HG02852 (cell line): ENCODE measurements around the gene NKD1.

Source experiments
- ATAC-seq: cut with Tn5 transposase; IDR thresholded peaks from one replicate; pipeline ENCODE4 v1.9.1; 2021; ENCODE audit warnings: mild to moderate bottlenecking, moderate library complexity; ENCODE audit not compliant: unreplicated experiment

NKD1 gene

GRCh38 chr16:50597563-50598255 lies 49.5 kb downstream of the NKD1 start:
- no peak for ATAC-seq

- no peak for ATAC-seq
Observed at GRCh38 chr16:50598256-50598894, 50.2 kb downstream of the NKD1 start.

- no peak for ATAC-seq
Observed at GRCh38 chr16:50598936-50599361, 50.8 kb downstream of the NKD1 start.

GRCh38 chr16:50599494-50599893 lies 51.3 kb downstream of the NKD1 start:
- ATAC-seq = no peak

- no peak for ATAC-seq
Observed at GRCh38 chr16:50600582-50601283, 52.5 kb downstream of the NKD1 start.

- ATAC-seq = no peak
Observed at GRCh38 chr16:50601341-50601740, 53.1 kb downstream of the NKD1 start.

GRCh38 chr16:50602126-50602525 lies 53.9 kb downstream of the NKD1 start:
- no peak for ATAC-seq

GRCh38 chr16:50602531-50603205 lies 54.5 kb downstream of the NKD1 start:
- no peak for ATAC-seq

GRCh38 chr16:50603206-50604064 lies 55.2 kb downstream of the NKD1 start:
- no peak for ATAC-seq

- ATAC-seq = no peak
Observed at GRCh38 chr16:50604065-50604418, 55.8 kb downstream of the NKD1 start.

GRCh38 chr16:50604610-50605009 lies 56.4 kb downstream of the NKD1 start:
- ATAC-seq = no peak

GRCh38 chr16:50605733-50606430 lies 57.7 kb downstream of the NKD1 start:
- ATAC-seq = no peak

GRCh38 chr16:50606431-50607050 lies 58.3 kb downstream of the NKD1 start:
- no peak for ATAC-seq

- no peak for ATAC-seq
Observed at GRCh38 chr16:50607051-50607431, 58.8 kb downstream of the NKD1 start.

- no peak for ATAC-seq
Observed at GRCh38 chr16:50607447-50607846, 59.3 kb downstream of the NKD1 start.

- no peak for ATAC-seq
Observed at GRCh38 chr16:50607970-50608557, 59.9 kb downstream of the NKD1 start.

GRCh38 chr16:50609049-50609448 lies 60.9 kb downstream of the NKD1 start:
- ATAC-seq = no peak

GRCh38 chr16:50609471-50609870 lies 61.3 kb downstream of the NKD1 start:
- no peak for ATAC-seq
